OCI-LY1 (cell line): ENCODE results near the gene HLA-F.

Source experiments
- CTCF ChIP-seq: fragments of 200-600 bp; sonication (generic), shearing (Covaris generic); IDR thresholded peaks from 2 replicates; pipeline ENCODE4 v1.5.1; 2017; ENCODE audit warnings: mild to moderate bottlenecking, antibody characterized with exemption, low read length, moderate library complexity, mixed read lengths
- EZH2 ChIP-seq: fragments of 200-600 bp; sonication (generic), shearing (Covaris generic); IDR thresholded peaks from 2 replicates; pipeline ENCODE4 v1.8.0; 2017; ENCODE audit warnings: borderline replicate concordance, mixed run types, mild to moderate bottlenecking, antibody characterized with exemption, low read length, moderate library complexity, mixed read lengths

- TF ChIP-seq CTCF: peak; percentile 64
- no peak for TF ChIP-seq EZH2
Observed at GRCh38 chr6:29696147-29697125, 26.8 kb upstream of the HLA-F start.
